GM23338 (cell line): ENCODE measurements around the gene RNLS. TPM values are rescaled to one million over a fixed set of nuclear protein-coding genes. Genes with fewer than 3 reads are reported as not detected.

Experiments used
- ATAC-seq: fragments of 200-7000 bp; cut with Tn5 transposase; 3 replicates; pipeline ENCODE4 v1.9.1; 2020
- DNase-seq: peaks from one replicate; pipeline ENCODE4 v3.0.0-alpha.2; 2015; ENCODE audit warnings: low spot score
- H2AFZ ChIP-seq: fragments of 200-600 bp; sonication (generic); 2 replicates; pipeline ENCODE4 v1.8.0; 2016; ENCODE audit warnings: antibody characterized with exemption, mild to moderate bottlenecking, moderate library complexity
- H3F3A ChIP-seq: fragments of 200-600 bp; sonication (generic); replicated peaks from 2 replicates; pipeline ENCODE4 v1.8.0; 2017; ENCODE audit warnings: antibody characterized with exemption, mixed run types, low read depth
- H3K27ac ChIP-seq: fragments of 200-600 bp; sonication (generic); 2 replicates; pipeline ENCODE4 v1.6.1; 2016; ENCODE audit warnings: low read depth
- H3K27me3 ChIP-seq: fragments of 200-600 bp; sonication (generic); 2 replicates; pipeline ENCODE4 v1.8.0; 2016; ENCODE audit warnings: mild to moderate bottlenecking, mixed run types, moderate library complexity; ENCODE audit not compliant: insufficient read depth
- H3K36me3 ChIP-seq: fragments of 200-600 bp; sonication (generic); 2 replicates; pipeline ENCODE4 v1.8.0; 2016; ENCODE audit warnings: mild to moderate bottlenecking; ENCODE audit not compliant: insufficient read depth
- H3K4me1 ChIP-seq: fragments of 200-600 bp; sonication (generic); 2 replicates; pipeline ENCODE4 v1.8.0; 2016; ENCODE audit warnings: mild to moderate bottlenecking, moderate library complexity; ENCODE audit not compliant: insufficient read depth
- H3K4me2 ChIP-seq: fragments of 200-600 bp; sonication (generic); 2 replicates; pipeline ENCODE4 v1.7.1; 2017; ENCODE audit warnings: mixed run types
- H3K4me3 ChIP-seq: fragments of 200-600 bp; sonication (generic); 2 replicates; pipeline ENCODE4 v1.6.1; 2016; ENCODE audit warnings: mixed run types
- H3K79me2 ChIP-seq: fragments of 200-600 bp; sonication (generic); replicated peaks from 2 replicates; pipeline ENCODE4 v1.8.0; 2017; ENCODE audit warnings: mild to moderate bottlenecking; ENCODE audit not compliant: insufficient read depth
- H3K9me2 ChIP-seq: fragments of 200-600 bp; sonication (generic); 2 replicates; pipeline ENCODE4 v1.8.0; 2017; ENCODE audit not compliant: insufficient read depth
- H4K20me1 ChIP-seq: fragments of 200-600 bp; sonication (generic); replicated peaks from 2 replicates; pipeline ENCODE4 v1.8.0; 2017; ENCODE audit warnings: mild to moderate bottlenecking; ENCODE audit not compliant: insufficient read depth
- H3K27ac Mint-ChIP-seq: 2 replicates; pipeline ENCODE4 v1.8.0; 2020; ENCODE audit warnings: inconsistent platforms, mild to moderate bottlenecking, moderate library complexity, mixed read lengths
- H3K27me3 Mint-ChIP-seq: 3 replicates; pipeline ENCODE4 v1.8.0; 2022; ENCODE audit warnings: low read depth, mild to moderate bottlenecking, moderate library complexity, mixed read lengths, inconsistent platforms; ENCODE audit not compliant: insufficient read depth, poor library complexity
- H3K36me3 Mint-ChIP-seq: 3 replicates; pipeline ENCODE4 v1.8.0; 2021; ENCODE audit warnings: low read depth, mild to moderate bottlenecking, inconsistent platforms, moderate library complexity, mixed read lengths
- H3K4me1 Mint-ChIP-seq: 3 replicates; pipeline ENCODE4 v1.8.0; 2020; ENCODE audit warnings: mild to moderate bottlenecking, inconsistent platforms, mixed read lengths
- H3K4me3 Mint-ChIP-seq: 3 replicates; pipeline ENCODE4 v1.8.0; 2021; ENCODE audit warnings: moderate library complexity, mild to moderate bottlenecking, inconsistent platforms, mixed read lengths
- H3K9me3 Mint-ChIP-seq: 3 replicates; pipeline ENCODE4 v1.8.0; 2020; ENCODE audit warnings: moderate library complexity, mild to moderate bottlenecking, inconsistent platforms, mixed read lengths
- CREB1 ChIP-seq: fragments of 250-450 bp; sonication (Bioruptor Pico); IDR thresholded peaks from 2 replicates; pipeline ENCODE4 v1.5.0; 2020; ENCODE audit warnings: low read depth, mild to moderate bottlenecking, moderate library complexity
- ETS1 ChIP-seq: IDR thresholded peaks from 2 replicates; pipeline ENCODE4 v1.6.1; 2016; ENCODE audit warnings: antibody characterized with exemption
- EZH2 ChIP-seq: fragments of 200-600 bp; sonication (generic); IDR thresholded peaks from one replicate; pipeline ENCODE4 v1.8.0; 2017; ENCODE audit warnings: antibody characterized with exemption, mild to moderate bottlenecking, low read depth; ENCODE audit not compliant: unreplicated experiment
- EZH2phosphoT487 ChIP-seq: fragments of 200-600 bp; sonication (generic); IDR thresholded peaks from one replicate; pipeline ENCODE4 v1.8.1; 2018; ENCODE audit warnings: antibody characterized with exemption; ENCODE audit not compliant: unreplicated experiment
- JUNB ChIP-seq: IDR thresholded peaks from one replicate; pipeline ENCODE4 v1.6.1; 2016; ENCODE audit warnings: antibody characterized with exemption; ENCODE audit not compliant: unreplicated experiment
- NANOG ChIP-seq: IDR thresholded peaks from 2 replicates; pipeline ENCODE4 v1.6.1; 2016; ENCODE audit warnings: antibody characterized with exemption, borderline replicate concordance
- REST ChIP-seq: IDR thresholded peaks from one replicate; pipeline ENCODE4 v1.6.1; 2018; ENCODE audit warnings: antibody characterized with exemption; ENCODE audit not compliant: unreplicated experiment
- STAT1 ChIP-seq: IDR thresholded peaks from one replicate; pipeline ENCODE4 v1.6.1; 2016; ENCODE audit warnings: antibody characterized with exemption; ENCODE audit not compliant: unreplicated experiment
- ZNF114 ChIP-seq: fragments of 250-450 bp; sonication (Bioruptor Pico); IDR thresholded peaks from 2 replicates; pipeline ENCODE4 v1.5.0; 2020; ENCODE audit warnings: mild to moderate bottlenecking, moderate library complexity
- ZNF331 ChIP-seq: fragments of 250-450 bp; sonication (Bioruptor Pico); IDR thresholded peaks from 2 replicates; pipeline ENCODE4 v1.5.0; 2020; ENCODE audit warnings: low read depth, mild to moderate bottlenecking, moderate library complexity
- ZNF462 ChIP-seq: fragments of 250-450 bp; sonication (Bioruptor Pico); IDR thresholded peaks from 2 replicates; pipeline ENCODE4 v1.5.0; 2020; ENCODE audit warnings: mild to moderate bottlenecking, moderate library complexity
- polyA plus RNA-seq: library from polyadenylated mRNA; unstranded; fragments of >200 nt; fragmentation: Nextera tagmentation; extraction: Ambion mirVana; gene quantifications from 2 replicates; pipeline ENCODE4 v1.2.1, GENCODE V29; 2016
- total RNA-seq: library from RNA; depleted of rRNA; stranded (reverse); fragments of >200 nt; shearing (Covaris generic); gene quantifications from 2 replicates; pipeline ENCODE4 v1.2.3, GENCODE V29; 2014

RNLS gene
- total and polyA plus RNA-seq, 2 experiments from 2014 or later = 8.8 to 15.2 TPM

- Mint-ChIP-seq H3K36me3 (no peaks in the 10 kb centered on the region), H3K4me3 (no peak overlapping the region), H3K4me1 (peaks cover 19% of the 10 kb centered on the region), H3K27ac (no peak overlapping the region), H3K9me3 (no peaks in the 10 kb centered on the region), H3K27me3 (no peaks in the 10 kb centered on the region)
- Histone ChIP-seq H3F3A (no peaks in the 10 kb centered on the region), H3K4me3 (no peak overlapping the region), H4K20me1 (no peaks in the 10 kb centered on the region), H3K4me2 (no peak overlapping the region), H3K79me2 (no peaks in the 10 kb centered on the region), H3K36me3 (no peaks in the 10 kb centered on the region), H3K9me2 (no peaks in the 10 kb centered on the region), H3K4me1 (peaks cover 5% of the 10 kb centered on the region; the same call in 1 of the 2 replicates), H3K27ac (no peak overlapping the region), H3K27me3 (no peaks in the 10 kb centered on the region), H2AFZ (no peak overlapping the region)
- no peak for TF ChIP-seq JUNB
- no peak for TF ChIP-seq EZH2
- TF ChIP-seq EZH2phosphoT487 = no peak
- no peak for TF ChIP-seq ETS1
- no peak for TF ChIP-seq NANOG
- DNase-seq (no peak), ATAC-seq (no peak)
Measured at GRCh38 chr10:88421590-88421989, 161.5 kb downstream of the RNLS start.

GRCh38 chr10:88418871-88419270 is 164.2 kb downstream of the RNLS start:
- Mint-ChIP-seq H3K27me3 (no peaks in the 10 kb centered on the region), H3K4me3 (no peak overlapping the region), H3K9me3 (no peaks in the 10 kb centered on the region), H3K36me3 (no peaks in the 10 kb centered on the region), H3K27ac (no peak overlapping the region), H3K4me1 (peaks cover 26% of the 10 kb centered on the region)
- Histone ChIP-seq H2AFZ (no peak overlapping the region), H3F3A (no peaks in the 10 kb centered on the region), H3K27me3 (no peaks in the 10 kb centered on the region), H3K79me2 (no peaks in the 10 kb centered on the region), H4K20me1 (no peaks in the 10 kb centered on the region), H3K36me3 (no peaks in the 10 kb centered on the region), H3K9me2 (no peaks in the 10 kb centered on the region), H3K4me3 (no peak overlapping the region), H3K27ac (no peak overlapping the region), H3K4me2 (no peak overlapping the region), H3K4me1 (peaks cover 13% of the 10 kb centered on the region; the same call in 1 of the 2 replicates)
- DNase-seq (no peak), ATAC-seq (peak; percentile 55)
- TF ChIP-seq ZNF114 (CRISPR knock-in tag) (no peak), ZNF462 (CRISPR knock-in tag) (no peak), STAT1 (no peak), JUNB (no peak), ZNF331 (CRISPR knock-in tag) (no peak), REST (no peak), CREB1 (CRISPR knock-in tag) (no peak), NANOG (no peak), EZH2phosphoT487 (no peak)
